GM19239 (cell line): ENCODE results near the gene STRIP1.
"Not testable (repeated sequence)": the region's sequence is repeated elsewhere in the genome, so short reads cannot be mapped to it uniquely, and the experiment has no call there.

Experiments
- DNase-seq: peaks from one replicate; pipeline ENCODE4 v3.0.0; 2011; ENCODE audit warnings: low spot score; ENCODE audit not compliant: insufficient read length
- FAIRE-seq: peaks from 2 replicates; lab custom pipeline; 2011; peaks lifted over from hg19 to GRCh38; lab: Jason Lieb, UNC

The STRIP1 gene

GRCh38 chr1:110067479-110067892 is 33.1 kb downstream of the STRIP1 start:
- FAIRE-seq = no peak
- DNase-seq = no peak

- DNase-seq (no peak), FAIRE-seq (no peak)
Observed at GRCh38 chr1:110067893-110068645, 33.6 kb downstream of the STRIP1 start.

- no peak for DNase-seq
- FAIRE-seq = peak; percentile 8
Observed at GRCh38 chr1:110068646-110069403, 34.4 kb downstream of the STRIP1 start.

GRCh38 chr1:110069404-110070281 is 35.2 kb downstream of the STRIP1 start:
- FAIRE-seq = no peak
- DNase-seq = no peak

- FAIRE-seq (no peak), DNase-seq (no peak)
Observed at GRCh38 chr1:110070282-110070669, 35.9 kb downstream of the STRIP1 start.

GRCh38 chr1:110070671-110071242 is 36.3 kb downstream of the STRIP1 start, which contains the start of gene ALX3:
ALX3 (minus strand) TSS chr1:110070672; CDS start chr1:110070612, 60 bp downstream.
- DNase-seq (no peak), FAIRE-seq (no peak)

GRCh38 chr1:110074166-110074565 is 39.7 kb downstream of the STRIP1 start:
- DNase-seq (no peak), FAIRE-seq (no peak)

GRCh38 chr1:110076789-110077500 is 42.5 kb downstream of the STRIP1 start:
- FAIRE-seq (no peak), DNase-seq (no peak)

- not testable (repeated sequence) for DNase-seq, FAIRE-seq
Observed at GRCh38 chr1:110079995-110080394, 45.6 kb downstream of the STRIP1 start.

- no peak for DNase-seq
Observed at GRCh38 chr1:110081061-110081460, 46.6 kb downstream of the STRIP1 start.

GRCh38 chr1:110082477-110082876 is 48.1 kb downstream of the STRIP1 start:
- FAIRE-seq (no peak), DNase-seq (no peak)

More at GRCh38 chr1:110081061-110081460, 46.6 kb downstream of the STRIP1 start:
- no peak for FAIRE-seq

- no peak for FAIRE-seq
- no peak for DNase-seq
Observed at GRCh38 chr1:110083061-110083865, 48.8 kb downstream of the STRIP1 start.

GRCh38 chr1:110083866-110084226 is 49.4 kb downstream of the STRIP1 start:
- FAIRE-seq (no peak), DNase-seq (no peak)

- DNase-seq = no peak
- no peak for FAIRE-seq
Observed at GRCh38 chr1:110084227-110085078, 50.0 kb downstream of the STRIP1 start.

GRCh38 chr1:110085671-110086070 is 51.2 kb downstream of the STRIP1 start:
- no peak for FAIRE-seq
- no peak for DNase-seq

GRCh38 chr1:110086961-110087360 is 52.5 kb downstream of the STRIP1 start:
- FAIRE-seq (no peak), DNase-seq (no peak)

- DNase-seq (no peak), FAIRE-seq (peak; percentile 86)
Observed at GRCh38 chr1:110087812-110088738, 53.7 kb downstream of the STRIP1 start.
